Naive B cell (primary cell): Measurements from ENCODE around the gene SLC45A2. TPM values are rescaled to one million over a fixed set of nuclear protein-coding genes. Genes with fewer than 3 reads are reported as not detected.
A peak's percentile ranks its signal among the peaks of the same experiment; 100 is the strongest.
"Not testable (repeated sequence)": the region's sequence is repeated elsewhere in the genome, so short reads cannot be mapped to it uniquely, and the experiment has no call there.

ENCODE experiments used
- ATAC-seq, 2 donors: fragments of 150-1000 bp; cut with Tn5 transposase; 2 replicates each; pipeline ENCODE4 v1.10.0; 2021; ENCODE audit warnings: low read depth in 2 of 2, mild to moderate bottlenecking in 2 of 2, moderate library complexity in 2 of 2
- DNase-seq: peaks from one replicate; pipeline ENCODE4 v3.0.0; 2022
- H3K27ac Mint-ChIP-seq, 6 donors: one replicate each; pipeline ENCODE4 v1.8.0; 2020 to 2022; ENCODE audit warnings: mild to moderate bottlenecking in 6 of 6, mixed read lengths in 6 of 6, moderate library complexity in 5 of 6, inconsistent platforms in 2 of 6
- H3K27me3 Mint-ChIP-seq, 3 donors: one replicate each; pipeline ENCODE4 v1.8.0; 2021 to 2022; ENCODE audit warnings: mixed read lengths in 3 of 3, mild to moderate bottlenecking in 1 of 3
- H3K36me3 Mint-ChIP-seq, 2 donors: one replicate each; pipeline ENCODE4 v1.8.0; 2020 to 2022; ENCODE audit warnings: mixed read lengths in 2 of 2, inconsistent platforms in 1 of 2, mild to moderate bottlenecking in 1 of 2
- H3K4me1 Mint-ChIP-seq, 3 donors: one replicate each; pipeline ENCODE4 v1.8.0; 2020 to 2022; ENCODE audit warnings: mixed read lengths in 3 of 3, inconsistent platforms in 1 of 3, mild to moderate bottlenecking in 1 of 3, moderate library complexity in 1 of 3
- H3K4me3 Mint-ChIP-seq, 8 donors: one replicate each; pipeline ENCODE4 v1.8.0; 2020 to 2022; ENCODE audit warnings: mild to moderate bottlenecking in 8 of 8, mixed read lengths in 8 of 8, moderate library complexity in 8 of 8, inconsistent platforms in 2 of 8
- H3K9me3 Mint-ChIP-seq, 7 donors: one replicate each; pipeline ENCODE4 v1.8.0; 2020 to 2022; ENCODE audit warnings: mixed read lengths in 7 of 7, mild to moderate bottlenecking in 5 of 7, inconsistent platforms in 2 of 7, moderate library complexity in 1 of 7
- polyA plus RNA-seq, 6 donors: library from polyadenylated mRNA; unstranded; fragments of 300-500 nt; fragmentation: Illumina TruSeq; gene quantifications; one replicate each; pipeline ENCODE4 v1.2.3, GENCODE V29; 2021; ENCODE audit warnings: low read depth in 6 of 6

The SLC45A2 gene, protein sequence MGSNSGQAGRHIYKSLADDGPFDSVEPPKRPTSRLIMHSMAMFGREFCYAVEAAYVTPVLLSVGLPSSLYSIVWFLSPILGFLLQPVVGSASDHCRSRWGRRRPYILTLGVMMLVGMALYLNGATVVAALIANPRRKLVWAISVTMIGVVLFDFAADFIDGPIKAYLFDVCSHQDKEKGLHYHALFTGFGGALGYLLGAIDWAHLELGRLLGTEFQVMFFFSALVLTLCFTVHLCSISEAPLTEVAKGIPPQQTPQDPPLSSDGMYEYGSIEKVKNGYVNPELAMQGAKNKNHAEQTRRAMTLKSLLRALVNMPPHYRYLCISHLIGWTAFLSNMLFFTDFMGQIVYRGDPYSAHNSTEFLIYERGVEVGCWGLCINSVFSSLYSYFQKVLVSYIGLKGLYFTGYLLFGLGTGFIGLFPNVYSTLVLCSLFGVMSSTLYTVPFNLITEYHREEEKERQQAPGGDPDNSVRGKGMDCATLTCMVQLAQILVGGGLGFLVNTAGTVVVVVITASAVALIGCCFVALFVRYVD
- not detected for polyA plus RNA-seq

DNA sequence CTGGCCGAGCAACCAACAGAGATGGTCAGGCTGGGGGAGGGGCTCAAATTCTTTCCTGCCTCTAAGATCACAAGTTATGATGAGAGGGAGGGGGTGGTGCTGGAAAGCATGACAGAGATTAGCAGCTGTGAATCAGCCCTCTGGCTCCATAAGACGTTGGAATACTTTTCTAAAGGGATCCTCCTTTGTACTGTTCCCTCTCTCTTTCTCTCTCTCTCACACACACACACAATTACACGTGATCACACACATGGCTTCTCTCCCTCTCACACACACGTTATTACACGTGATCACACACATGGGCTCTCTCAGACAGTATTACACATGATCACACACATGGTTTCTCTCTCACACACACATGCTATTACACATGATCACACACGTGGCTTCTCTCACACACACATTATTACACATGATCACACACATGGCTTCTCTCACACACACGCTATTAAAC is at the start of gene SLC45A2:
SLC45A2 (minus strand) TSS at position 23 of the 454 bp plus-strand sequence. CDS start 110 bp downstream, outside the sequence.
- Mint-ChIP-seq H3K36me3 (peaks cover 10 to 18% of the 10 kb centered on the region in 2 donors), H3K4me3 (no peak within 1 kb of the TSS), H3K4me1 (no peaks in the 10 kb centered on the region), H3K9me3 (peaks cover 0 to 1% (median 0%) of the 10 kb centered on the region in 7 donors), H3K27me3 (no peaks in the 10 kb centered on the region), H3K27ac (no peak within 1 kb of the TSS)
- no peak for ATAC-seq
- no peak for DNase-seq

DNA sequence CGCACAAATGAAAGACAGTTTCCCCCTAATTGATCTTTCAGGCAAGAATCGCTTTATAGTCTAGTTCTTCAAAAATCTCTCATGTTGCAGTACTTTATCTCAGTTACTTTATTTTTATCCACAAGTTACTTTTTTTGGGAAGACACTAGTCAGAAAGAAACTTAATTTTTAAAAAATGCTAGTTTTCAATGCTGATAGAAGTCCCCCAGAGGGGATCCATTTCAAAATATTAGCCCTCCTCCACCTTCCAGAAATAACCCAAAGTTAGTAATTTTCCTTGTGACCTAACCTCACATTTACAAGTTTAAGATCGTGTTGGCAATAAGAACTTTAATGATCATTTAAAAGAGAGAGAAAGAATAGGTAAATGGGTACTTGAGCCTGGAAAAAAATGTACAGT is 47.5 kb upstream of the SLC45A2 start:
- Mint-ChIP-seq H3K4me1 (no peaks in the 10 kb centered on the region), H3K36me3 (peaks cover 7 to 16% of the 10 kb centered on the region in 2 donors), H3K27ac (no peak overlapping the region), H3K9me3 (no peaks in the 10 kb centered on the region), H3K27me3 (no peaks in the 10 kb centered on the region), H3K4me3 (no peak overlapping the region)
- ATAC-seq: no peak
- DNase-seq: no peak

- no peak for DNase-seq
- H3K9me3 Mint-ChIP-seq: no peaks in the 10 kb centered on the region
- H3K27me3 Mint-ChIP-seq: no peaks in the 10 kb centered on the region
- H3K4me1 Mint-ChIP-seq: no peaks in the 10 kb centered on the region
- H3K27ac Mint-ChIP-seq: peak overlapping the region in 1 of 6 donors; percentile 51
- no peak for ATAC-seq
- no peak overlapping the region for H3K4me3 Mint-ChIP-seq
- H3K36me3 Mint-ChIP-seq: peaks cover 7 to 21% of the 10 kb centered on the region in 2 donors
Measured at GRCh38 chr5:34031117-34031516, 46.6 kb upstream of the SLC45A2 start.

- not testable (repeated sequence) for H3K4me3 Mint-ChIP-seq, H3K9me3 Mint-ChIP-seq, H3K27me3 Mint-ChIP-seq, H3K4me1 Mint-ChIP-seq, DNase-seq, ATAC-seq
- peak overlapping the region in 1 of 6 donors; percentile 51 for H3K27ac Mint-ChIP-seq
- peaks cover 12 to 25% of the 10 kb centered on the region in 2 donors for H3K36me3 Mint-ChIP-seq
Measured at GRCh38 chr5:34030585-34030984, 46.1 kb upstream of the SLC45A2 start.

DNA sequence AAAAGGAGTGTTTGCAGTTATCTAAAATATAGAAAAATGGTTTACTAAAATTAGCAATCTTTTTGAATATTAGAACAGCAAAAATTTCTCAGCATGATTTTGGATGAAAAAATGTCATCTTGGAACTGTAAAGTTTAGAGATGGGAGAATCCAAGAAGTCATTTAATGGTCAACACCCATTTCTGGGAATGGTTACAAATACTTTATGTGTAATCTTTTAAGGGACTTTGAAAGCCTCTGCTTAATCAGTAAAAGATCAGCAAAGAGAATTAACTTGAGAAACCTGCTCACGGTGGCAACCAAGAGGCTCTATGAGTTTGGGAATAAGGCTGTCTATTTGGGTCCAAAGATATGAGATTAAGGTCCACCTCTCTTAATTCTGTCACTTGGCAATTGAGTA is 45.6 kb upstream of the SLC45A2 start:
- H3K4me1 Mint-ChIP-seq: no peaks in the 10 kb centered on the region
- H3K27ac Mint-ChIP-seq: no peak overlapping the region
- H3K9me3 Mint-ChIP-seq: no peaks in the 10 kb centered on the region
- DNase-seq (no peak), ATAC-seq (no peak)
- H3K36me3 Mint-ChIP-seq: peaks cover 17 to 24% of the 10 kb centered on the region in 2 donors
- no peaks in the 10 kb centered on the region for H3K27me3 Mint-ChIP-seq
- no peak overlapping the region for H3K4me3 Mint-ChIP-seq

GRCh38 chr5:34028349-34028748 is 43.9 kb upstream of the SLC45A2 start:
- H3K9me3 Mint-ChIP-seq: no peaks in the 10 kb centered on the region
- H3K27ac Mint-ChIP-seq: peak overlapping the region in 1 of 6 donors; percentile 85
- H3K4me3 Mint-ChIP-seq: no peak overlapping the region
- ATAC-seq (no peak), DNase-seq (no peak)
- H3K36me3 Mint-ChIP-seq: peaks cover 16% of the 10 kb centered on the region in 2 donors
- H3K27me3 Mint-ChIP-seq: no peaks in the 10 kb centered on the region
- H3K4me1 Mint-ChIP-seq: no peaks in the 10 kb centered on the region

DNA sequence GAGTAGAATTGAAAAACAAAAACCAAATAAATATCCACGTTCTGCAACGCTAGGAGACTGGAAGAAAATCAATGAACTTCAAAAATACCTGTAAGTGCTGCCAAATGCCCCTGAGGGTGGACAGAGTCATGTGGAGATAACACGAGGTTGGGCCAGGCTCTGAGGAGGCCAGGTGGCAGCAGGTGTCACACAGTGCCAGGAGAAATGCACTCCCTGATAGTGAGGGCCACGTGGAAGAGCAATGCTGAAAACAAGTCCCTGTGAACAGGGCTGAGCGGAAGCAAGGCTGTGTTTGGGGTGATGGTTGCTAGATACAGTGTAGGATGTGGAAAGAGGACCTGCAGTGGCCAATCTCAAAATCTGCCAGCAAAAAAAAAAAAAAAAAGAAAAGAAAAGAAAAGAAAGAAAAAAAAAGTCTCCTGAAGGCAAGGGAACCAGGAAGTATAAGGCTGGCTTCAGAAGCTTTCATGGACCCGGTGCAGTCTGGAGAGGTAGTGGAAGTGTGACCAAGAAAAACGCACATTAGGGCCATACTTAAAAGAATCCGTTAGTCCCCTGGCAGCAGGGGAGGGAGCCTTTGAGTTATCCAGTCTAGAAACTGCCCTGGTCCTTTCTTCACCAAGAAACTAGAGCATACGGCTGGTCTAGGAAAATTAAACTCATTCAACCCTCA is 41.7 kb upstream of the SLC45A2 start:
- DNase-seq: no peak
- Mint-ChIP-seq H3K27ac (no peak overlapping the region), H3K4me1 (no peaks in the 10 kb centered on the region), H3K9me3 (no peaks in the 10 kb centered on the region), H3K36me3 (peaks cover 17 to 21% of the 10 kb centered on the region in 2 donors), H3K27me3 (no peaks in the 10 kb centered on the region), H3K4me3 (no peak overlapping the region)
- ATAC-seq: no peak

DNA sequence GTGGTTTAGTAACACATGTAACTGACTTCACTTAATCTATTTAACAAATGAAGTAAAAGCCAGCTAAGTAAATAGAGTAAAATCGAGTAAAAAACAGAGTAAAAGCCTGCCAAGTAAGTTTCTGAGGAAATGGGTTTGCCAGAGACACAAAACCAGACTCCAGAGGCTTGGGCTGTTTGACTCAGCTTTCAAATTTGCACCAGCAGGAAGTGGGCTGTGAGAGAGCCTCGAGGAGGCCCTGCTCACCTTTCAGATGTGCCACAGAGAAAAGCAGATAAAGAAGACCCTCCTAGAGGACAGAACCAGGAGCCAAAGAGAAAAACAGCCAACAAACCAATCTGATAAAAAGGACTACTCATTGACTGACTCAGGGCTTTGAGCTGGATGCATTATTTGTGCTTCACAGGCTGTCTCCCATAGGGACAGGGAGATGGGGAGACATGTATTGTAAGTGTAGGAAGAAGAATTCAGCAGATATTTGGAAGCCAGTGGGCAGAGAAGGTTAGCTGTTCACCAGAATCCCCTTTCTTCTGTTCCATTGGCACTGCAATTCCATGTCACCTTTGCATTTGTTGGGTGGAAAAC is 37.7 kb upstream of the SLC45A2 start:
- Mint-ChIP-seq H3K9me3 (no peaks in the 10 kb centered on the region), H3K27ac (peak overlapping the region in 1 of 6 donors; percentile 15), H3K4me3 (no peak overlapping the region), H3K27me3 (no peaks in the 10 kb centered on the region), H3K4me1 (no peaks in the 10 kb centered on the region), H3K36me3 (peaks cover 26 to 39% of the 10 kb centered on the region in 2 donors)
- no peak for ATAC-seq
- DNase-seq: no peak

DNA sequence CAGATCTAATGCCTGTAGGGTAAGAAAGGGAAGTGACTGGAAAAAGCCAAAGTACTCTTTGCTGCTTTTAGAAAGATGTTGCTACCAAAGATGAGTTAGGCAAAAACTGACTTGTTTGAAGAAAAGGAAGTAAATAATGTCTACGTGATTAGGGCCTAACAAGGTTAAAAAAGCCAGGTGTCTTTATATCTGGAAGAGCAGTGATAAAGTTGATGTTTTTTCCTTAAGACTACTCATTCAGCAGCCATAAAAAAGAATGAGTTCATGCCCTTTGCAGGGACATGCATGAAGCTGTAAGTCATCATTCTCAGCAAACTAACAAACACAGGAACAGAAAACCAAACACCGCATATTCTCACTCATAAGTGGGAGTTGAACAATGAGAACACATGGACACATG is 36.8 kb upstream of the SLC45A2 start:
- peaks cover 23 to 44% of the 10 kb centered on the region in 2 donors for H3K36me3 Mint-ChIP-seq
- H3K4me3 Mint-ChIP-seq: no peak overlapping the region
- H3K27ac Mint-ChIP-seq: peak overlapping the region in 1 of 6 donors; percentile 49
- no peaks in the 10 kb centered on the region for H3K27me3 Mint-ChIP-seq
- no peaks in the 10 kb centered on the region for H3K9me3 Mint-ChIP-seq
- ATAC-seq (no peak), DNase-seq (no peak)
- no peaks in the 10 kb centered on the region for H3K4me1 Mint-ChIP-seq

GRCh38 chr5:34020726-34021125 is 36.2 kb upstream of the SLC45A2 start:
- no peaks in the 10 kb centered on the region for H3K9me3 Mint-ChIP-seq
- ATAC-seq: no peak
- no peak for DNase-seq
- H3K36me3 Mint-ChIP-seq: peaks cover 17 to 40% of the 10 kb centered on the region in 2 donors
- no peak overlapping the region for H3K4me3 Mint-ChIP-seq
- H3K4me1 Mint-ChIP-seq: no peaks in the 10 kb centered on the region
- H3K27ac Mint-ChIP-seq: no peak overlapping the region
- no peaks in the 10 kb centered on the region for H3K27me3 Mint-ChIP-seq

- H3K27me3 Mint-ChIP-seq: no peaks in the 10 kb centered on the region
- H3K4me1 Mint-ChIP-seq: no peaks in the 10 kb centered on the region
- no peak for DNase-seq
- ATAC-seq: no peak
- peaks cover 9 to 28% of the 10 kb centered on the region in 2 donors for H3K36me3 Mint-ChIP-seq
- H3K9me3 Mint-ChIP-seq: peaks cover 0 to 11% (median 0%) of the 10 kb centered on the region in 7 donors
- no peak overlapping the region for H3K27ac Mint-ChIP-seq
- H3K4me3 Mint-ChIP-seq: no peak overlapping the region
Measured at GRCh38 chr5:34017254-34017653, 32.8 kb upstream of the SLC45A2 start.

DNA sequence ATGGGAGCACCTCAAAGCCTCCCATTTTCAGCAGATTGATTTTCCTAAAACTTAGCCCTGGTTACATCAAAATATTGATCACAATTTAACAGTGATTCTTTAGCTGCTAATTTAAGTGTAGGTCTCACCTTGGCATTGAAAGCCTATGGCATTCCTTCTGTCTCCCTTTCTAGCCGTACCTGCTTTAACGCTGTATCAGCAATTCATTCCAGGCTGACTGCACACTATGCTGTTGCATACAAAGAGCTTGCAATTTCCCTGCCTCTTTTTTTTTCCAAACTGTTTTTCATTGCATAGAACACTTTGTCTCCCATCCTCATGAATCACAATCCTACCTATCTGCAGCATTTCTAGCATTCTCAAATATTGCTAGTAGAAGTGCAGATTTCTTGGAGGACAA is 32.3 kb upstream of the SLC45A2 start:
- no peak overlapping the region for H3K27ac Mint-ChIP-seq
- no peaks in the 10 kb centered on the region for H3K4me1 Mint-ChIP-seq
- H3K4me3 Mint-ChIP-seq: no peak overlapping the region
- DNase-seq (no peak), ATAC-seq (no peak)
- peaks cover 0 to 11% (median 0%) of the 10 kb centered on the region in 7 donors for H3K9me3 Mint-ChIP-seq
- no peaks in the 10 kb centered on the region for H3K27me3 Mint-ChIP-seq
- H3K36me3 Mint-ChIP-seq: peaks cover 9 to 28% of the 10 kb centered on the region in 2 donors

- H3K4me1 Mint-ChIP-seq: no peaks in the 10 kb centered on the region
- H3K27me3 Mint-ChIP-seq: no peaks in the 10 kb centered on the region
- no peak for ATAC-seq
- no peak overlapping the region for H3K4me3 Mint-ChIP-seq
- H3K27ac Mint-ChIP-seq: no peak overlapping the region
- peaks cover 0 to 11% (median 0%) of the 10 kb centered on the region in 7 donors for H3K9me3 Mint-ChIP-seq
- no peak for DNase-seq
- peaks cover 9 to 23% of the 10 kb centered on the region in 2 donors for H3K36me3 Mint-ChIP-seq
Measured at GRCh38 chr5:34016222-34016621, 31.7 kb upstream of the SLC45A2 start.
